ENCODE measurements around the gene S100A11. TPM values are rescaled to one million over a fixed set of nuclear protein-coding genes. Genes with fewer than 3 reads are reported as not detected.

The S100A11 gene
- total RNA-seq, 1 experiment from 2014 or later: 302 TPM

DNA sequence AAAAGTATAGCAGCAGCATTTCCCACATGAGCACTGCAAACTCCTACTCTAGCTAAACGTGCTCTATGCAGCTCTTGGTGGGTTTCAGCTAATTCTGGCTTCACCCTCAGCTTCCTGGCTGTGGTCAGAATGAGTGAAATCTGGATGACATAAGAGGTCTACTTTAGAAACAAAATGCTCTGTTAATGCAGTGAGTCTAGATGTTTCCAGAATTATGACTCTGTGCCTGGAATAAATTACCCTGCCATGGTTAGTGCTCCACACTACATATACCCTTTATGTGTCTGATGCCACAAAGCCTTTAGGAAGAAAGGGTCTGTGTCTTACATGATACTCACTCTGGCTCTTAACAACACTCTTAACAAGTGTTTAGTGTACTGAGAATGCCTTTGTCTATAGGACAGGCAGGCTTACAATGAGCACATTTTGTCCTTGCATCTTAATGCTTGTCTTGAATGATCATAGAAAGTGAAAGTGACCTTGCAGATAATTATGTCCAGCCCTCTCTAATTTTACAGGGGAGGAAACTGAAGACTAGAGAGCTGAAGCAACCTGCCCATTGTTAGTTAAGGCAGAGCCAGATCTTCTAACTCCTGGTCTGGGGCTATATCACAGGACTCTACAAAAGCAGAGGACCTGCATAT is 52.4 kb downstream of the S100A11 start:
- H3K4me1 ChIP-seq (ENCODE audit: insufficient read depth, low read length): peaks cover 5% of the 10 kb centered on the region; the same call in 1 of the 2 replicates
- H3K9me3 Mint-ChIP-seq: no peaks in the 10 kb centered on the region
- H3K36me3 Mint-ChIP-seq (ENCODE audit: insufficient read depth in 1 of 3, low read depth in 3 of 3): peaks cover 0 to 46% (median 20%) of the 10 kb centered on the region in 3 experiments; a peak in 6 of 7 replicates
- H3T11ph ChIP-seq (ENCODE audit: low read length): no peak overlapping the region
- H2BK20ac ChIP-seq (ENCODE audit: low read depth, low read length, poor library complexity, severe bottlenecking): no peak overlapping the region
- H3K4me2 ChIP-seq (ENCODE audit: insufficient read depth, insufficient read length, low read length): no peak overlapping the region
- no peak overlapping the region for H3K18ac ChIP-seq (ENCODE audit: insufficient read length, low read depth, low read length)
- no peak overlapping the region for H3K23ac ChIP-seq (ENCODE audit: insufficient read length, low read depth, low read length)
- no peak overlapping the region for H3K27ac Mint-ChIP-seq
- DNase-seq: no peak
- H3K4ac ChIP-seq (ENCODE audit: low read depth, low read length): no peak overlapping the region
- TF ChIP-seq, protein P1, sequence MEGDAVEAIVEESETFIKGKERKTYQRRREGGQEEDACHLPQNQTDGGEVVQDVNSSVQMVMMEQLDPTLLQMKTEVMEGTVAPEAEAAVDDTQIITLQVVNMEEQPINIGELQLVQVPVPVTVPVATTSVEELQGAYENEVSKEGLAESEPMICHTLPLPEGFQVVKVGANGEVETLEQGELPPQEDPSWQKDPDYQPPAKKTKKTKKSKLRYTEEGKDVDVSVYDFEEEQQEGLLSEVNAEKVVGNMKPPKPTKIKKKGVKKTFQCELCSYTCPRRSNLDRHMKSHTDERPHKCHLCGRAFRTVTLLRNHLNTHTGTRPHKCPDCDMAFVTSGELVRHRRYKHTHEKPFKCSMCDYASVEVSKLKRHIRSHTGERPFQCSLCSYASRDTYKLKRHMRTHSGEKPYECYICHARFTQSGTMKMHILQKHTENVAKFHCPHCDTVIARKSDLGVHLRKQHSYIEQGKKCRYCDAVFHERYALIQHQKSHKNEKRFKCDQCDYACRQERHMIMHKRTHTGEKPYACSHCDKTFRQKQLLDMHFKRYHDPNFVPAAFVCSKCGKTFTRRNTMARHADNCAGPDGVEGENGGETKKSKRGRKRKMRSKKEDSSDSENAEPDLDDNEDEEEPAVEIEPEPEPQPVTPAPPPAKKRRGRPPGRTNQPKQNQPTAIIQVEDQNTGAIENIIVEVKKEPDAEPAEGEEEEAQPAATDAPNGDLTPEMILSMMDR (conservative IDR thresholded peaks at IDR 0.05): no peak
- H2AK5ac ChIP-seq (ENCODE audit: insufficient read length, low read length): no peak overlapping the region
- no peaks in the 10 kb centered on the region for H3K23me2 ChIP-seq (ENCODE audit: insufficient read length, low read depth, low read length, poor library complexity, severe bottlenecking)
- no peaks in the 10 kb centered on the region for H3K27me3 ChIP-seq (ENCODE audit: insufficient read depth, low read length)
- H4K20me1 ChIP-seq (ENCODE audit: control insufficient read depth, insufficient read depth, insufficient read length): no peaks in the 10 kb centered on the region
- H3K79me1 ChIP-seq (ENCODE audit: insufficient read depth, low read depth, low read length, poor library complexity, severe bottlenecking): no peaks in the 10 kb centered on the region
- no peaks in the 10 kb centered on the region for H3K9me3 ChIP-seq (ENCODE audit: control insufficient read depth, low read depth, low read length)
- no peak overlapping the region for H2AFZ ChIP-seq (ENCODE audit: low read length)
- no peak overlapping the region for H4K8ac ChIP-seq (replicated peaks; ENCODE audit: insufficient read length, low read depth, low read length)
- no peak overlapping the region for H3K27ac ChIP-seq (ENCODE audit: insufficient read length, low read depth, low read length)
- no peak overlapping the region for H3K14ac ChIP-seq (ENCODE audit: insufficient read depth, low read length)
- no peak overlapping the region for H4K91ac ChIP-seq (ENCODE audit: insufficient read length, low read depth, low read length)
- no peak overlapping the region for H2BK5ac ChIP-seq (ENCODE audit: insufficient read length, low read length)
- no peaks in the 10 kb centered on the region for H3K27me3 Mint-ChIP-seq (ENCODE audit: low read depth)
- H2BK120ac ChIP-seq (ENCODE audit: low read depth, low read length, poor library complexity, severe bottlenecking): no peak overlapping the region
- no peak overlapping the region for H3K4me3 Mint-ChIP-seq
- no peak overlapping the region for H4K5ac ChIP-seq (ENCODE audit: insufficient read length, low read depth, low read length)
- no peak overlapping the region for H3K56ac ChIP-seq (ENCODE audit: insufficient read length, low read depth, low read length)
- no peak overlapping the region for H2BK15ac ChIP-seq (ENCODE audit: low read depth, low read length)
- H3K4me1 Mint-ChIP-seq: peaks cover 22 to 25% of the 10 kb centered on the region in 2 experiments
- H2BK12ac ChIP-seq (ENCODE audit: insufficient read length, low read depth, low read length): no peak overlapping the region
- no CpG with 5 or more reads among the region's 1 CpG for WGBS (ENCODE audit: extremely low coverage, insufficient read length, low lambda C conversion rate)
- peaks cover 7% of the 10 kb centered on the region; the same call in 1 of the 2 replicates for H3K79me2 ChIP-seq (ENCODE audit: insufficient read depth, low read length)
- H3K9ac ChIP-seq (ENCODE audit: extremely low read depth, insufficient read length, low read length): no peak overlapping the region

Other genes with a start within 250 kb of the S100A11 start
- gene TDRKH, start 246.5 kb downstream of the S100A11 start, total RNA-seq (2021): 24.0 and 24.1 TPM in 2 replicates
- gene LINGO4, start 231.6 kb downstream of the S100A11 start, total RNA-seq (2021): not detected in 2 replicates
- gene RORC, start 205.2 kb downstream of the S100A11 start, total RNA-seq (2021): 0.46 and 0.52 TPM in 2 replicates
- gene C2CD4D, start 197.2 kb downstream of the S100A11 start, total RNA-seq (2021): 0.79 and 0.86 TPM in 2 replicates
- gene THEM5, start 183.3 kb downstream of the S100A11 start, total RNA-seq (2021): not detected in 2 replicates
- gene THEM4, start 127.5 kb downstream of the S100A11 start, total RNA-seq (2021): 8.8 and 10.5 TPM in 2 replicates
- 160 and 162 TPM in 2 replicates for gene S100A10, start 43.1 kb downstream of the S100A11 start, total RNA-seq (2021)
- gene TCHHL1, start 52.1 kb upstream of the S100A11 start, total RNA-seq (2021): not detected in 2 replicates
- gene TCHH, start 78.4 kb upstream of the S100A11 start, total RNA-seq (2021): not detected in 2 replicates
- gene RPTN, start 122.2 kb upstream of the S100A11 start, total RNA-seq (2021): not detected in 2 replicates
- gene HRNR, start 187.2 kb upstream of the S100A11 start, total RNA-seq (2021): not detected in 2 replicates